HG03354 (cell line): ENCODE data around the gene CP.
A peak's percentile ranks its signal among the peaks of the same experiment; 100 is the strongest.
"Not testable (repeated sequence)": the region's sequence is repeated elsewhere in the genome, so short reads cannot be mapped to it uniquely, and the experiment has no call there.

Experiments used
- ATAC-seq: cut with Tn5 transposase; IDR thresholded peaks from one replicate; pipeline ENCODE4 v1.9.1; 2021; ENCODE audit warnings: mild to moderate bottlenecking; ENCODE audit not compliant: unreplicated experiment, poor library complexity, severe bottlenecking

CP gene

GRCh38 chr3:149231871-149232270, 10.2 kb upstream of the CP start:
- no peak for ATAC-seq

- no peak for ATAC-seq
These were observed 6.1 kb upstream of the CP start for GRCh38 chr3:149227591-149228268.

GRCh38 chr3:149226776-149227175, 5.1 kb upstream of the CP start:
- ATAC-seq = no peak

- peak; percentile 89 for ATAC-seq
These were observed 3.3 kb upstream of the CP start for GRCh38 chr3:149224736-149225594.

- ATAC-seq = no peak
These were observed 1.8 kb upstream of the CP start for GRCh38 chr3:149223461-149223820.

GRCh38 chr3:149219380-149220121, 2.1 kb downstream of the CP start:
- ATAC-seq = not testable (repeated sequence)

GRCh38 chr3:149217347-149217746, 4.3 kb downstream of the CP start:
- no peak for ATAC-seq

GRCh38 chr3:149216193-149216869, 5.3 kb downstream of the CP start:
- ATAC-seq = no peak

GRCh38 chr3:149215515-149215914, 6.1 kb downstream of the CP start:
- ATAC-seq = no peak

GRCh38 chr3:149214702-149215101, 6.9 kb downstream of the CP start:
- ATAC-seq = no peak

- no peak for ATAC-seq
These were observed 9.2 kb downstream of the CP start for GRCh38 chr3:149212386-149212785.

GRCh38 chr3:149209431-149209830, 12.2 kb downstream of the CP start:
- ATAC-seq = no peak

GRCh38 chr3:149207475-149207874, 14.2 kb downstream of the CP start:
- ATAC-seq = no peak

GRCh38 chr3:149204390-149204991, 17.1 kb downstream of the CP start:
- ATAC-seq = no peak

- ATAC-seq = peak; percentile 94
These were observed 17.9 kb downstream of the CP start for GRCh38 chr3:149203758-149204157.

- no peak for ATAC-seq
These were observed 22.2 kb downstream of the CP start for GRCh38 chr3:149199474-149199873.

GRCh38 chr3:149198611-149199010, 23.0 kb downstream of the CP start:
- ATAC-seq = no peak

- ATAC-seq = no peak
These were observed 24.0 kb downstream of the CP start for GRCh38 chr3:149197669-149198068.

GRCh38 chr3:149196805-149197592, 24.6 kb downstream of the CP start:
- not testable (repeated sequence) for ATAC-seq
